Measurements from ENCODE around the gene CMTM2. TPM values are rescaled to one million over a fixed set of nuclear protein-coding genes. Genes with fewer than 3 reads are reported as not detected.
A peak's percentile ranks its signal among the peaks of the same experiment; 100 is the strongest.

The CMTM2 gene
- total and polyA plus RNA-seq, 9 of the 15 experiments (the other 6 are each of a cell fraction or from before 2014, with no cell fraction given), result not detected

GRCh38 chr16:66619534-66620428 lies 40.5 kb downstream of the CMTM2 start (continued):
- TF ChIP-seq RBM15 (IDR thresholded peaks at IDR 0.05; ENCODE audit: insufficient read depth, low read length), result no peak
- peak; percentile 68 for TF ChIP-seq CREM (IDR thresholded peaks at IDR 0.05; ENCODE audit: low read depth)
- no peak for TF ChIP-seq CBX5 (IDR thresholded peaks at IDR 0.05; ENCODE audit: borderline replicate concordance, low read depth)
- no peak for TF ChIP-seq ZNF121 (CRISPR knock-in tag; conservative IDR thresholded peaks at IDR 0.05)
- no peak for TF ChIP-seq KLF16 (IDR thresholded peaks at IDR 0.05)
- TF ChIP-seq E2F5 (CRISPR knock-in tag; IDR thresholded peaks at IDR 0.05), result no peak
- TF ChIP-seq SPI1 (IDR thresholded peaks at IDR 0.05; ENCODE audit: borderline replicate concordance, low read depth, low read length), result no peak
- no peak for TF ChIP-seq ZFP36 (IDR thresholded peaks at IDR 0.05; ENCODE audit: low read depth, low read length, partially characterized antibody)
- TF ChIP-seq DDX20 (tag; IDR thresholded peaks at IDR 0.05; ENCODE audit: low read depth), result peak; percentile 10; the same call in 1 of the 2 replicates
- TF ChIP-seq DEAF1 (CRISPR knock-in tag; IDR thresholded peaks at IDR 0.05), result no peak
- no peak for TF ChIP-seq KLF10 (CRISPR knock-in tag; IDR thresholded peaks at IDR 0.05)
- TF ChIP-seq PBX2 (CRISPR knock-in tag; IDR thresholded peaks at IDR 0.05; ENCODE audit: low read depth), result no peak
- TF ChIP-seq PBX2 (tag; conservative IDR thresholded peaks at IDR 0.05; ENCODE audit: low read depth), result no peak
- TF ChIP-seq HDAC6 (IDR thresholded peaks at IDR 0.05; ENCODE audit: low read depth, low read length), result no peak
- TF ChIP-seq ZBED1 (IDR thresholded peaks at IDR 0.05), result no peak
- TF ChIP-seq ZNF253 (CRISPR knock-in tag; conservative IDR thresholded peaks at IDR 0.05), result no peak
- no peak for TF ChIP-seq NCOA6 (IDR thresholded peaks at IDR 0.05)
- no peak for TF ChIP-seq HNRNPK (IDR thresholded peaks at IDR 0.05; ENCODE audit: low read depth, low read length, poor library complexity, severe bottlenecking)
- no peak for TF ChIP-seq JUND (IDR thresholded peaks at IDR 0.05; ENCODE audit: borderline replicate concordance, low read depth, low read length)
- no peak; the same call in 2 of the 3 replicates for TF ChIP-seq JUND (tag; IDR thresholded peaks at IDR 0.05; ENCODE audit: borderline replicate concordance, low read depth, low read length)
- TF ChIP-seq ZNF436 (CRISPR knock-in tag; IDR thresholded peaks at IDR 0.05), result no peak
- peak; percentile 75 for TF ChIP-seq EP400 (IDR thresholded peaks at IDR 0.05)

All from K562 (cell line).